ENCODE data around the gene FKBP9.
"Not testable (repeated sequence)": the region's sequence is repeated elsewhere in the genome, so short reads cannot be mapped to it uniquely, and the experiment has no call there.

GRCh38 chr7:33004104-33004616 is 46.9 kb downstream of the FKBP9 start:
- not testable (repeated sequence) for TF ChIP-seq GATA2 (IDR thresholded peaks at IDR 0.05; ENCODE audit: insufficient read depth, insufficient read length, low read depth, low read length); EZH2 (IDR thresholded peaks at IDR 0.05; ENCODE audit: borderline replicate concordance, low read depth, low read length, severe bottlenecking); CTCF (IDR thresholded peaks at IDR 0.05; ENCODE audit: extremely low read depth in 1 of 2, insufficient read depth in 1 of 2, low read depth in 1 of 2, low read length in 2 of 2); POLR2A (IDR thresholded peaks at IDR 0.05; ENCODE audit: low read depth, low read length); MAX (IDR thresholded peaks at IDR 0.05; ENCODE audit: insufficient read depth, insufficient read length)

All from endothelial cell of umbilical vein (primary cell).